ENCODE data around the gene GTF3C6. TPM values are rescaled to one million over a fixed set of nuclear protein-coding genes. Genes with fewer than 3 reads are reported as not detected.

Gene GTF3C6
- total and polyA plus RNA-seq, 7 donors: 112 to 159 (median 126) TPM

- Histone ChIP-seq H3K4me1 (no peaks in the 10 kb centered on the region), H3K9me3 (no peaks in the 10 kb centered on the region), H3K36me3 (ENCODE audit: insufficient read depth in 1 of 2, low read depth in 1 of 2) (no peaks in the 10 kb centered on the region), H3K27me3 (ENCODE audit: insufficient read depth in 3 of 3, low read length in 2 of 3) (no peaks in the 10 kb centered on the region), H3K4me3 (no peak overlapping the region), H3K27ac (no peak overlapping the region)
- intact Hi-C loops (cut with DNase I): no loop called here
- ATAC-seq (no peak), DNase-seq (no peak)
- no peak for TF ChIP-seq CTCF (IDR thresholded peaks at IDR 0.05)
- 93 to 96% (median 93%) methylated on average over 6 of the region's 6 CpGs for WGBS, 3 donors
Observed at GRCh38 chr6:110935171-110935570, 23.3 kb upstream of the GTF3C6 start.

DNA sequence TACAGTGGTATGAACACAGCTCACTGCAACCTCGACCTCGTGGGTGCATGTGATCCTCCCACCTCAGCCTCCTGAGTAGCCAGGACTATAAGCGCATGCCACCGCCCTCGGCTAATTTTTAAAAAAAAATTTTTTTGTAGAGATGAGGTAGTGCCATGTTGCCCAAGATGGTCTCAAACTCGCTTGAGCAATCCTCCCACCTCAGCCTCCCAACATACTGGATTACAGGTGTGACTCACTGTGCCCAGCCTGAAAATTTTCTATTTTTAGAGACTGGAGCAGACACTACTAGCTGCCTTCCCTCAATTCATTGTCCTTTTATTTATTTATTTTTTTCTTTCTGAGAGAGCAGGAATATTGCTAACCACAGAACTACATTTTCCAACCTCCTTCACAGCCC lies 20.3 kb upstream of the GTF3C6 start:
- WGBS, 3 donors: 94 to 95% (median 95%) methylated on average over 6 of the region's 6 CpGs
- Histone ChIP-seq H3K36me3 (ENCODE audit: insufficient read depth in 1 of 2, low read depth in 1 of 2) (no peaks in the 10 kb centered on the region), H3K27me3 (ENCODE audit: insufficient read depth in 3 of 3, low read length in 2 of 3) (no peaks in the 10 kb centered on the region), H3K9me3 (no peaks in the 10 kb centered on the region), H3K27ac (no peak overlapping the region), H3K4me1 (no peaks in the 10 kb centered on the region), H3K4me3 (no peak overlapping the region)
- ATAC-seq (peak in 2 of 4 donors; percentile 38 to 51), DNase-seq (no peak)
- intact Hi-C loops (cut with DNase I): no loop called here
- no peak for TF ChIP-seq CTCF (IDR thresholded peaks at IDR 0.05)

DNA sequence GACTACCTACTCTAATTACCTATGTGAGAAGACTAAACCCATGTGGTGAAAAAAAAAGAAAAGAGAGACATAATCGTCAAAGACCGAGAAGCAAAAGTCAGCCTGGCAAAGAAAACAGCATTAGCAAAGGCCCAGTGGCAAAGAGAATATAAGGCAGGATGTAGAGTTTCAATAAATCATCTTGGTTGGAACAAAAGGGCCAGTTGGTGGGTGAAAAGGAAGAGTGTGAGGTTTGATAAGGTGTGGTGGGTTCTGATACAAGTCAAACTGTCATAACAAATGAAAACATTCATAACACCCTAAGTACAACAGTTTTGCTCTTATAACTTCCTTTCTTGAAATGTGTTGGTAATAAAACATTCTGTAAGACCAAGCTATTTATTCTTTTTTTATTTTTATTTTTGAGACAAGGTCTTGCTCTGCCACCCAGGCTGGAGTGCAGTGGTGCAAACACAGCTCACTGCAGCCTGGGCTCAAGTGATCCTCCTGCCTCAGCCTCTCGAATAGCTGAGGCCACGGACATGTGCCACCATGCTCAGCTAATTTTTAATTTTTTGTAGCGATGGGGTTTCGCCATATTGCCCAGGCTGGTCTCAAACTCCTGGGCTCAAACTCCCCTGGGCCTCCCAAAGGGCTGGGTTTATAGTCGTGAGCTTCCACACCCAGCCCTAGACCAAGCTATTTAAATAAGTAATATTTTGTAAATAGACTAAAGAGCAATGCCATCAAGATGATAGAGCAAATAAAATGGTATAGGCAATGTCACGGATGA lies 18.9 kb upstream of the GTF3C6 start:
- no peaks in the 10 kb centered on the region for H3K4me1 ChIP-seq
- ATAC-seq (no peak), DNase-seq (no peak)
- 88 to 92% (median 91%) methylated on average over 8 of the region's 8 CpGs for WGBS, 3 donors
- intact Hi-C loops (cut with DNase I): no loop called here
- H3K9me3 ChIP-seq: no peaks in the 10 kb centered on the region
- no peaks in the 10 kb centered on the region for H3K27me3 ChIP-seq (ENCODE audit: insufficient read depth in 3 of 3, low read length in 2 of 3)
- no peak overlapping the region for H3K27ac ChIP-seq
- no peak overlapping the region for H3K4me3 ChIP-seq
- TF ChIP-seq CTCF (IDR thresholded peaks at IDR 0.05): no peak
- no peaks in the 10 kb centered on the region for H3K36me3 ChIP-seq (ENCODE audit: insufficient read depth in 1 of 2, low read depth in 1 of 2)

DNA sequence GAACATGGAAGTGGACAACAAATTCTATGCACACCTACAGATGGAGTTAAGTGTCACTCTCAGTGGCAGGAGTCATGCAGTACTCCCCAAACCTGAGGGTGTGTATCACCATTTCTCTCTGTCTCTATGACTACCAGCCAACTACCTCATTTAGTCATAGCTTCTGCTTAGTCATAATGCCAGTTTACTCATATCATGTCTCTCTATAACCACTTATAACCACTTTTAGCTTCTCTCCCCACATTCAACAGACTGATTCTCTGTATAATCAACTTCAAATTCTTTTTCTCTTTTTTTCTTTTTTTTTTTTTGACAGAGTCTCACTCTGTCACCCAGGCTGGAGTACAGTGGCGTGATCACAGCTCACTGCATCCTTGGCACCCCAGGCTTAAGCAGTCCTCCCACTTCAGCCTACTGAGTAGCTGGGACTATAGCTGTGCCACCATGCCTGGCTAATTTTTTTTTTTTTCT lies 13.8 kb upstream of the GTF3C6 start:
- H3K27me3 ChIP-seq (ENCODE audit: insufficient read depth in 3 of 3, low read length in 2 of 3): no peaks in the 10 kb centered on the region
- WGBS, 3 donors: 93 to 100% (median 94%) methylated on average over 1 of the region's 1 CpG
- intact Hi-C loops (cut with DNase I): no loop called here
- no peak overlapping the region for H3K4me3 ChIP-seq
- DNase-seq (no peak), ATAC-seq (peak in 3 of 4 donors; percentile 30 to 59 (median 50))
- no peak overlapping the region for H3K27ac ChIP-seq
- no peaks in the 10 kb centered on the region for H3K36me3 ChIP-seq (ENCODE audit: insufficient read depth in 1 of 2, low read depth in 1 of 2)
- no peaks in the 10 kb centered on the region for H3K4me1 ChIP-seq
- H3K9me3 ChIP-seq: no peaks in the 10 kb centered on the region
- no peak for TF ChIP-seq CTCF (IDR thresholded peaks at IDR 0.05)

- Histone ChIP-seq H3K36me3 (ENCODE audit: insufficient read depth in 1 of 2, low read depth in 1 of 2) (no peaks in the 10 kb centered on the region), H3K27me3 (ENCODE audit: insufficient read depth in 3 of 3, low read length in 2 of 3) (no peaks in the 10 kb centered on the region), H3K4me1 (no peaks in the 10 kb centered on the region), H3K4me3 (no peak overlapping the region), H3K9me3 (no peaks in the 10 kb centered on the region), H3K27ac (no peak overlapping the region)
- no peak for TF ChIP-seq CTCF (IDR thresholded peaks at IDR 0.05)
- ATAC-seq: no peak
- DNase-seq: no peak
- intact Hi-C loops (cut with DNase I): no loop called here
- WGBS, 3 donors: 88 to 92% (median 90%) methylated on average over 2 of the region's 2 CpGs
Observed at GRCh38 chr6:110946498-110946897, 12.0 kb upstream of the GTF3C6 start.

All from psoas muscle (tissue), 8 donors.